CD4-positive, alpha-beta memory T cell (primary cell): ENCODE data around the gene DPY19L1. TPM values are rescaled to one million over a fixed set of nuclear protein-coding genes. Genes with fewer than 3 reads are reported as not detected.
"Not testable (repeated sequence)": the region's sequence is repeated elsewhere in the genome, so short reads cannot be mapped to it uniquely, and the experiment has no call there.

Experiments used
- CTCF ChIA-PET: fragments of 350-600 bp; sonication (Branson Sonifier 250); formaldehyde crosslinking; loops from one replicate; lab custom pipeline; 2021; ENCODE audit warnings: inconsistent platforms; ENCODE audit not compliant: partially characterized antibody; lab: Charles Lee
- POLR2A ChIA-PET: fragments of 350-600 bp; sonication (Branson Sonifier 250); formaldehyde crosslinking; loops from one replicate; lab custom pipeline; 2021; ENCODE audit not compliant: partially characterized antibody; lab: Charles Lee
- DNase-seq, 5 donors: peaks; one replicate each; pipeline versions ENCODE4 v3.0.0 to v3.0.0-alpha.2; 2020 to 2022; ENCODE audit warnings: mixed read lengths in 1 of 5
- H3K27ac ChIP-seq: one replicate; pipeline ENCODE4 v1.7.0; 2013; ENCODE audit warnings: low read depth, low read length
- H3K27me3 ChIP-seq: 2 replicates; pipeline ENCODE4 v1.7.0; 2013; ENCODE audit warnings: mild to moderate bottlenecking, low read length, moderate library complexity; ENCODE audit not compliant: insufficient read depth
- H3K36me3 ChIP-seq: 2 replicates; pipeline ENCODE4 v1.7.0; 2013; ENCODE audit warnings: mild to moderate bottlenecking, low read length, moderate library complexity; ENCODE audit not compliant: insufficient read depth
- H3K4me1 ChIP-seq: 2 replicates; pipeline ENCODE4 v1.7.0; 2013; ENCODE audit warnings: mild to moderate bottlenecking, low read length, moderate library complexity; ENCODE audit not compliant: insufficient read depth
- H3K4me3 ChIP-seq, 2 donors: one replicate each; pipeline ENCODE4 v1.7.0; 2013; ENCODE audit warnings: low read length in 2 of 2, mild to moderate bottlenecking in 1 of 2
- H3K9me3 ChIP-seq, 2 donors: one replicate each; pipeline ENCODE4 v1.7.0; 2013; ENCODE audit warnings: low read length in 2 of 2, control low read depth in 1 of 2; ENCODE audit not compliant: control insufficient read depth in 1 of 2
- H3K27ac Mint-ChIP-seq, 7 donors: one replicate each; pipeline ENCODE4 v1.8.0; 2020 to 2021; ENCODE audit warnings: mixed read lengths in 7 of 7, mild to moderate bottlenecking in 6 of 7, inconsistent platforms in 3 of 7, moderate library complexity in 3 of 7
- H3K27me3 Mint-ChIP-seq, 2 donors: one replicate each; pipeline ENCODE4 v1.8.0; 2020 to 2021; ENCODE audit warnings: mixed read lengths in 2 of 2
- H3K36me3 Mint-ChIP-seq, 2 donors: one replicate each; pipeline ENCODE4 v1.8.0; 2020 to 2021; ENCODE audit warnings: mixed read lengths in 2 of 2, inconsistent platforms in 1 of 2, mild to moderate bottlenecking in 1 of 2
- H3K4me1 Mint-ChIP-seq, 4 donors: one replicate each; pipeline ENCODE4 v1.8.0; 2020 to 2021; ENCODE audit warnings: mixed read lengths in 4 of 4, mild to moderate bottlenecking in 1 of 4
- H3K4me3 Mint-ChIP-seq, 8 donors: one replicate each; pipeline ENCODE4 v1.8.0; 2020 to 2021; ENCODE audit warnings: mixed read lengths in 8 of 8, mild to moderate bottlenecking in 7 of 8, moderate library complexity in 6 of 8, inconsistent platforms in 3 of 8
- H3K9me3 Mint-ChIP-seq, 8 donors: one replicate each; pipeline ENCODE4 v1.8.0; 2020 to 2021; ENCODE audit warnings: mixed read lengths in 8 of 8, mild to moderate bottlenecking in 5 of 8, inconsistent platforms in 3 of 8, moderate library complexity in 1 of 8
- intact Hi-C: fragments of 100-400 bp; cut with micrococcal nuclease; formaldehyde crosslinking; loops from one replicate; pipeline ENCODE4 v1.15.1; 2023
- polyA plus RNA-seq, 2 donors: library from polyadenylated mRNA; unstranded; fragments of 300-500 nt; fragmentation: Illumina TruSeq; gene quantifications; one replicate each; pipeline ENCODE4 v1.2.3, GENCODE V29; 2021
- total RNA-seq, 2 experiments: library from RNA; stranded (reverse); gene quantifications; one replicate each; pipeline ENCODE4 v1.2.3, GENCODE V29; 2021

DPY19L1 gene
- total and polyA plus RNA-seq, 4 experiments from 2014 or later: 0.75 to 15.9 (median 7.8) TPM

GRCh38 chr7:35004531-35005095, 32.7 kb downstream of the DPY19L1 start:
- H3K9me3 ChIP-seq: no peaks in the 10 kb centered on the region
- H3K36me3 ChIP-seq: no peaks in the 10 kb centered on the region
- no peak overlapping the region for H3K27ac Mint-ChIP-seq
- no peaks in the 10 kb centered on the region for H3K4me1 Mint-ChIP-seq
- intact Hi-C loops: no loop called here
- ChIA-PET POLR2A (no interaction called here), CTCF (interaction anchor here (1.0 kb wide), 1 partner anchor 32 kb away, joined by 3 read pairs; no protein-coding TSS in a partner anchor)
- no peak overlapping the region for H3K27ac ChIP-seq
- no peak overlapping the region for H3K4me3 ChIP-seq
- H3K4me1 ChIP-seq: no peaks in the 10 kb centered on the region
- DNase-seq: no peak
- no peaks in the 10 kb centered on the region for H3K27me3 Mint-ChIP-seq
- H3K36me3 Mint-ChIP-seq: peaks cover 3 to 7% of the 10 kb centered on the region in 2 donors
- peaks cover 0 to 2% (median 0%) of the 10 kb centered on the region in 8 donors for H3K9me3 Mint-ChIP-seq
- no peaks in the 10 kb centered on the region for H3K27me3 ChIP-seq
- H3K4me3 Mint-ChIP-seq: no peak overlapping the region

GRCh38 chr7:35003679-35004303, 33.5 kb downstream of the DPY19L1 start:
- no peaks in the 10 kb centered on the region for H3K27me3 Mint-ChIP-seq
- no peak overlapping the region for H3K4me3 Mint-ChIP-seq
- DNase-seq: no peak
- no peaks in the 10 kb centered on the region for H3K27me3 ChIP-seq
- ChIA-PET POLR2A (no interaction called here), CTCF (no interaction called here)
- no peak overlapping the region for H3K27ac Mint-ChIP-seq
- H3K9me3 ChIP-seq: no peaks in the 10 kb centered on the region
- H3K36me3 ChIP-seq: no peaks in the 10 kb centered on the region
- H3K4me1 Mint-ChIP-seq: no peaks in the 10 kb centered on the region
- peaks cover 0 to 2% (median 0%) of the 10 kb centered on the region in 8 donors for H3K9me3 Mint-ChIP-seq
- no peak overlapping the region for H3K27ac ChIP-seq
- no peaks in the 10 kb centered on the region for H3K4me1 ChIP-seq
- intact Hi-C loops: no loop called here
- H3K36me3 Mint-ChIP-seq: peaks cover 1 to 5% of the 10 kb centered on the region in 2 donors
- no peak overlapping the region for H3K4me3 ChIP-seq

- H3K4me1 ChIP-seq, intact Hi-C loops, H3K27me3 Mint-ChIP-seq, H3K4me3 ChIP-seq, H3K27ac ChIP-seq, CTCF ChIA-PET, H3K4me3 Mint-ChIP-seq, H3K9me3 Mint-ChIP-seq, DNase-seq, H3K27me3 ChIP-seq, H3K36me3 Mint-ChIP-seq, H3K27ac Mint-ChIP-seq, POLR2A ChIA-PET, H3K4me1 Mint-ChIP-seq, H3K9me3 ChIP-seq, H3K36me3 ChIP-seq: not testable (repeated sequence)
Measured at GRCh38 chr7:35003177-35003650, 34.1 kb downstream of the DPY19L1 start.

- H3K9me3 ChIP-seq, H3K4me1 Mint-ChIP-seq, DNase-seq, H3K36me3 ChIP-seq, H3K36me3 Mint-ChIP-seq, H3K27ac ChIP-seq, H3K9me3 Mint-ChIP-seq, H3K4me3 ChIP-seq, H3K27me3 ChIP-seq, CTCF ChIA-PET, H3K27ac Mint-ChIP-seq, H3K4me3 Mint-ChIP-seq, POLR2A ChIA-PET, H3K4me1 ChIP-seq, intact Hi-C loops, H3K27me3 Mint-ChIP-seq: not testable (repeated sequence)
Measured at GRCh38 chr7:34998335-34998734, 39.0 kb downstream of the DPY19L1 start.

- H3K4me1 Mint-ChIP-seq: peaks cover 8 to 14% (median 12%) of the 10 kb centered on the region in 4 donors
Measured at GRCh38 chr7:34996423-34997090, 40.7 kb downstream of the DPY19L1 start.

GRCh38 chr7:34995757-34996156, 41.5 kb downstream of the DPY19L1 start:
- no peaks in the 10 kb centered on the region for H3K27me3 ChIP-seq
- Mint-ChIP-seq H3K36me3 (peaks cover 0 to 8% of the 10 kb centered on the region in 2 donors), H3K27ac (no peak overlapping the region), H3K4me3 (no peak overlapping the region), H3K9me3 (no peaks in the 10 kb centered on the region), H3K4me1 (peaks cover 14 to 22% (median 19%) of the 10 kb centered on the region in 4 donors), H3K27me3 (no peaks in the 10 kb centered on the region)
- H3K9me3 ChIP-seq: no peaks in the 10 kb centered on the region
- no peaks in the 10 kb centered on the region for H3K36me3 ChIP-seq
- no peak for DNase-seq
- ChIA-PET POLR2A (no interaction called here), CTCF (no interaction called here)
- peaks cover 18% of the 10 kb centered on the region for H3K4me1 ChIP-seq
- H3K27ac ChIP-seq: no peak overlapping the region
- intact Hi-C loops: no loop called here
- H3K4me3 ChIP-seq: no peak overlapping the region

More at GRCh38 chr7:34996423-34997090, 40.7 kb downstream of the DPY19L1 start:
- CTCF ChIA-PET, H3K9me3 ChIP-seq, H3K4me1 ChIP-seq, H3K27ac ChIP-seq, POLR2A ChIA-PET, H3K4me3 Mint-ChIP-seq, H3K36me3 Mint-ChIP-seq, H3K27ac Mint-ChIP-seq, intact Hi-C loops, H3K9me3 Mint-ChIP-seq, H3K27me3 Mint-ChIP-seq, DNase-seq, H3K4me3 ChIP-seq, H3K36me3 ChIP-seq, H3K27me3 ChIP-seq: not testable (repeated sequence)
